Ascending aorta (tissue), 2 donors: ENCODE results near the gene ABCA7. TPM values are rescaled to one million over a fixed set of nuclear protein-coding genes. Genes with fewer than 3 reads are reported as not detected.
A peak's percentile ranks its signal among the peaks of the same experiment; 100 is the strongest.
"Not testable (repeated sequence)": the region's sequence is repeated elsewhere in the genome, so short reads cannot be mapped to it uniquely, and the experiment has no call there.

Source experiments
- DNase-seq, 2 donors: peaks; one replicate each; pipeline ENCODE4 v3.0.0-alpha.2; 2019; ENCODE audit warnings: low spot score in 2 of 2
- H3K27ac ChIP-seq, 2 donors: fragments of 200-600 bp; sonication (generic); one replicate each; pipeline ENCODE4 v1.5.1; 2016 to 2017; ENCODE audit warnings: mild to moderate bottlenecking in 1 of 2
- H3K27me3 ChIP-seq: fragments of 200-600 bp; sonication (generic); one replicate; pipeline ENCODE4 v1.5.1; 2017
- H3K36me3 ChIP-seq, 2 donors: fragments of 200-600 bp; sonication (generic); one replicate each; pipeline ENCODE4 v1.5.1; 2016
- H3K4me1 ChIP-seq, 2 donors: fragments of 200-600 bp; sonication (generic); one replicate each; pipeline ENCODE4 v1.5.1; 2016 to 2017; ENCODE audit warnings: mild to moderate bottlenecking in 1 of 2
- H3K4me3 ChIP-seq, 2 donors: fragments of 200-600 bp; sonication (generic); one replicate each; pipeline ENCODE4 v1.5.1; 2016 to 2017; ENCODE audit warnings: mild to moderate bottlenecking in 1 of 2
- H3K9me3 ChIP-seq, 2 donors: fragments of 200-600 bp; sonication (generic); one replicate each; pipeline ENCODE4 v1.5.1; 2016
- intact Hi-C: fragments of 100-400 bp; cut with DNase I; formaldehyde crosslinking; loops from one replicate; pipeline ENCODE4 v1.15.1; 2023
- total RNA-seq: library from RNA; depleted of rRNA; stranded (reverse); fragments of >200 nt; gene quantifications from one replicate; pipeline ENCODE4 v1.1.0, GENCODE V29; 2016
- TF ChIP-seq, protein P1 (sequence below), 3 experiments: fragments of 200-600 bp in 2 of 3; fragments of 450-650 bp in 1 of 3; sonication (generic) in 2 of 3; IDR thresholded peaks; one replicate each; pipeline ENCODE4 v1.5.1; 2016 to 2019; ENCODE audit warnings: antibody characterized with exemption in 3 of 3, mild to moderate bottlenecking in 1 of 3, moderate library complexity in 1 of 3

The ABCA7 gene
- total RNA-seq, 1 donor from 2014 or later: 96.6 TPM

- H3K9me3 ChIP-seq: no peaks in the 10 kb centered on the region
- H3K27me3 ChIP-seq: no peaks in the 10 kb centered on the region
- H3K36me3 ChIP-seq: peaks cover 83 to 88% of the 10 kb centered on the region in 2 donors
- peak overlapping the region in 1 of 2 donors; percentile 38 for H3K4me3 ChIP-seq
- peak overlapping the region; percentile 79 to 95 for H3K27ac ChIP-seq
- H3K4me1 ChIP-seq: peaks cover 6 to 16% of the 10 kb centered on the region in 2 donors
- DNase-seq: peak; percentile 81 to 97
- TF ChIP-seq, protein P1, sequence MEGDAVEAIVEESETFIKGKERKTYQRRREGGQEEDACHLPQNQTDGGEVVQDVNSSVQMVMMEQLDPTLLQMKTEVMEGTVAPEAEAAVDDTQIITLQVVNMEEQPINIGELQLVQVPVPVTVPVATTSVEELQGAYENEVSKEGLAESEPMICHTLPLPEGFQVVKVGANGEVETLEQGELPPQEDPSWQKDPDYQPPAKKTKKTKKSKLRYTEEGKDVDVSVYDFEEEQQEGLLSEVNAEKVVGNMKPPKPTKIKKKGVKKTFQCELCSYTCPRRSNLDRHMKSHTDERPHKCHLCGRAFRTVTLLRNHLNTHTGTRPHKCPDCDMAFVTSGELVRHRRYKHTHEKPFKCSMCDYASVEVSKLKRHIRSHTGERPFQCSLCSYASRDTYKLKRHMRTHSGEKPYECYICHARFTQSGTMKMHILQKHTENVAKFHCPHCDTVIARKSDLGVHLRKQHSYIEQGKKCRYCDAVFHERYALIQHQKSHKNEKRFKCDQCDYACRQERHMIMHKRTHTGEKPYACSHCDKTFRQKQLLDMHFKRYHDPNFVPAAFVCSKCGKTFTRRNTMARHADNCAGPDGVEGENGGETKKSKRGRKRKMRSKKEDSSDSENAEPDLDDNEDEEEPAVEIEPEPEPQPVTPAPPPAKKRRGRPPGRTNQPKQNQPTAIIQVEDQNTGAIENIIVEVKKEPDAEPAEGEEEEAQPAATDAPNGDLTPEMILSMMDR (IDR thresholded peaks at IDR 0.05): peak; percentile 95 to 98 (median 95)
- intact Hi-C loops: loop anchor here (1.0 to 5.0 kb wide), 2 partner anchors 79 to 127 kb away; no protein-coding TSS in a partner anchor
Measured at GRCh38 chr19:1113030-1113985, 73.4 kb downstream of the ABCA7 start.

DNA sequence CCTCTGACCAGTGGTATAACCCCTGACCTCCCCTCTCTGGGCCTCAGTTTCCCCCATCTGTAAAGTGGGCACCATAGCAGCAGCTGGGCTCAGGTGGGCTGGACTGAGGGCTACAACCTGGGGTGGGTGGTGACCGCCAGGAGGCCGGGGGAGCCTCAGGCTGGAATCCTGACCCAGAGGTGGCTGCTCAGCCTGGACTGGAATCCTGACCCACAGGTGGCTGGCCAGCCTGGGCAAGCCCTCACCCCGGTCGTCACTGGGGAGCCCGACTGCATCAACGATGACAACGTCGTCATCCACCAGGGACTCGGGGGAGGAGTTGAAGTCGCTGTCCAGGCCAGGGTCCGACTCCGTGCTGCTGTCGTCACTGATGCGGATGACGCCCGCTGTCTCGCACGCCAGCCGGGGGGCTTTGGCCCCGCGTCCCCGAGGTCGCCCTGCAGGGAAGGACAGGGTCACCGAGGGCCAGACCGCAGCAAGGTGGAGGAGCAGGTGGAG is 74.1 kb downstream of the ABCA7 start:
- H3K27ac ChIP-seq: peak overlapping the region; percentile 79 to 95
- H3K4me3 ChIP-seq: peak overlapping the region in 1 of 2 donors; percentile 38
- no peak for DNase-seq
- peaks cover 6 to 16% of the 10 kb centered on the region in 2 donors for H3K4me1 ChIP-seq
- H3K9me3 ChIP-seq: no peaks in the 10 kb centered on the region
- intact Hi-C loops: loop anchor here (1.0 to 5.0 kb wide), 2 partner anchors 78 to 126 kb away; no protein-coding TSS in a partner anchor
- TF ChIP-seq, protein P1 (IDR thresholded peaks at IDR 0.05): no peak
- no peaks in the 10 kb centered on the region for H3K27me3 ChIP-seq
- H3K36me3 ChIP-seq: peaks cover 85 to 87% of the 10 kb centered on the region in 2 donors

DNA sequence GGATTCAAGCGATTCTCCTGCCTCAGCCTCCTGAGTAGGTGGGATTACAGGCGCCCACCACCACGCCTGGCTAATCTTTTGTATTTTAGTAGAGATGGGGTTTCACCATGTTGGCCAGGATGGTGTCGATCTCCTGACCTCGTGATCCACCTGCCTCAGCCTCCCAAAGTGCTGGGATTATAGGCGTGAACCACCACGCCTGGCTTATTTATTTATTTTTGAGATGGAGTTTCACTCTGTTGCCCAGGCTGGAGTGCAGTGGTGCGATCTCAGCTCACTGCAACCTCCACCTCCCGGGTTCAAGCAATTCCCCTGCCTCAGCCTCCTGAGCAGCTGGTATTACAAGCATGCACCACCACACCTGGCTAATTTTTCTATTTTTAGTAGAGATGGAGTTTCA is 74.8 kb downstream of the ABCA7 start:
- not testable (repeated sequence) for H3K27me3 ChIP-seq, DNase-seq, H3K27ac ChIP-seq, H3K4me3 ChIP-seq, H3K9me3 ChIP-seq
- peaks cover 86 to 87% of the 10 kb centered on the region in 2 donors for H3K36me3 ChIP-seq
- peaks cover 6 to 16% of the 10 kb centered on the region in 2 donors for H3K4me1 ChIP-seq
- intact Hi-C loops: loop anchor here (5.0 kb wide), 1 partner anchor 78 kb away; no protein-coding TSS in a partner anchor

Other genes starting within 250 kb of the ABCA7 start
- 210 TPM for gene PTBP1, start 242.7 kb upstream of the ABCA7 start, total RNA-seq
- gene PLPPR3, start 218.2 kb upstream of the ABCA7 start, total RNA-seq: not detected
- not detected for gene AZU1, start 212.3 kb upstream of the ABCA7 start, total RNA-seq
- gene PRTN3, start 199.1 kb upstream of the ABCA7 start, total RNA-seq: not detected
- gene ELANE, start 187.8 kb upstream of the ABCA7 start, total RNA-seq: not detected
- gene CFD, start 180.4 kb upstream of the ABCA7 start, total RNA-seq: 1,680 TPM
- 73.2 TPM for gene MED16, start 146.9 kb upstream of the ABCA7 start, total RNA-seq
- not detected for gene RNU6-9, start 146.6 kb upstream of the ABCA7 start, total RNA-seq
- gene R3HDM4, start 126.9 kb upstream of the ABCA7 start, total RNA-seq: 81.5 TPM
- not detected for gene KISS1R, start 122.8 kb upstream of the ABCA7 start, total RNA-seq
- 55.3 TPM for gene ARID3A, start 114.1 kb upstream of the ABCA7 start, total RNA-seq
- gene WDR18, start 55.8 kb upstream of the ABCA7 start, total RNA-seq: 65.7 TPM
- not detected for gene GRIN3B, start 39.7 kb upstream of the ABCA7 start, total RNA-seq
- gene TMEM259, start 19.0 kb upstream of the ABCA7 start, total RNA-seq: 452 TPM
- gene RNU6-2, start 18.6 kb upstream of the ABCA7 start, total RNA-seq: not detected
- gene CNN2, start 13.5 kb upstream of the ABCA7 start, total RNA-seq: 79.1 TPM
- gene ARHGAP45, start 27.1 kb downstream of the ABCA7 start, total RNA-seq: 66.5 TPM
- gene POLR2E, start 55.3 kb downstream of the ABCA7 start, total RNA-seq: 72.1 TPM
- gene GPX4, start 63.9 kb downstream of the ABCA7 start, total RNA-seq: 348 TPM
- 120 TPM for gene SBNO2, start 134.2 kb downstream of the ABCA7 start, total RNA-seq
- 104 TPM for gene STK11, start 165.7 kb downstream of the ABCA7 start, total RNA-seq
- 1.9 TPM for gene CBARP, start 197.9 kb downstream of the ABCA7 start, total RNA-seq
- 232 TPM for gene ATP5F1D, start 201.6 kb downstream of the ABCA7 start, total RNA-seq
- gene MIDN, start 208.5 kb downstream of the ABCA7 start, total RNA-seq: 307 TPM
- 442 TPM for gene CIRBP, start 229.2 kb downstream of the ABCA7 start, total RNA-seq
- gene FAM174C, start 235.4 kb downstream of the ABCA7 start, total RNA-seq: 156 TPM
- gene EFNA2, start 245.8 kb downstream of the ABCA7 start, total RNA-seq: not detected